HG03159 (cell line): Measurements from ENCODE around the gene HMGB4.

Experiments
- ATAC-seq: cut with Tn5 transposase; IDR thresholded peaks from one replicate; pipeline ENCODE4 v1.9.1; 2021; ENCODE audit warnings: mild to moderate bottlenecking, moderate library complexity; ENCODE audit not compliant: unreplicated experiment

Gene HMGB4

DNA sequence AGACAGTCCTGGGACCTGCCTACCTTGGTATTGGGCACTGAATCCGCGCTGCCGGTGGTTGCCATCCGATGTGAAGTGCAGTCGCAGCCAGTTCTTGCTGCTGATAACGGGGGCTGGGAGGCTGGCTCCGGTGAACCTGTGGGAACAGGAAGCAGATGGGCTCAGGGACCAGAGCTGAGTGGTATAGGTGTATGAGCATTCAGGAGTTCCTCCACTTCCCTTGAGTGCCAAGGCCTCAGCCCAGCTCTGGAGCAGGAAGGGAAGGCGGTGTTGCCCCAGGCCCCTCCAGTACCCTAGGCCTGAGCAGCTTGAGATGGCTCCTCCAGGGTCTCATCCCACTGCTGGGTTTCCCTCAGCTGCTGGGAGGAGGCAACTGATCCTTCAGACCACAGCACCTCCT, 17.0 kb upstream of the HMGB4 start:
- no peak for ATAC-seq

DNA sequence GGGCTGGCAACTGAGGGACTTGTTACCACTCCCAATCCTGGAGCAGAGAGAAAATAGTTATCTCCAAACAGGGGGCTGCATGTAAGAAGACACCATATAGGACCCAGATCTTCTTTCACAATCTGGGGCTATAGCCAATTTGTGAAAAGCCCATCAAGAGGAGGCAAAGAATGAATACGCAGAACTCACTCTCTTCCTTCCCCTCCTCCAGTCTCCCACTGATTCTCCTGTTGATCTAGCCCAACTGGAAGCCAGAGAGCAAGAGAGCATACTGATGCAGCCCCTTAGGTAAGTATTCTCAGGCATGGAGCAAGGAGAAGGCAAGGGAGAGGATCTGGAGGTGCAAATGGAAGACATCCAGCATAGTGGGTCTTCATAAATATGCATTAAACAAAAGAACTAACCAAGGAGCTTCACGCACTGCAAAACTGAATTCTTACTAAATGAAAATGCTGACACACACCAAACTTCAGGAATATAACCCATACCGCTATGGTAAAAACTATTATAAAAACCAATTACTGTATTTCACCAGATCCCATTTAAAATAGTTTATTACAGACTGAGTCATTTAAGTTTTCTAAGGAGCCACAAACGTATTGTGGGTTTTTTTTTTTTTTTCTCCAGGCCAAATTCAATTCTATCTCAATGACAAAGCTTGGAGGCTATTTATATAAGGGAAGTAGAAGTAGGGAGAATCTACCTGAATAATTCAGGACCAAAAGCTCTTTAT, 15.5 kb upstream of the HMGB4 start:
- no peak for ATAC-seq

DNA sequence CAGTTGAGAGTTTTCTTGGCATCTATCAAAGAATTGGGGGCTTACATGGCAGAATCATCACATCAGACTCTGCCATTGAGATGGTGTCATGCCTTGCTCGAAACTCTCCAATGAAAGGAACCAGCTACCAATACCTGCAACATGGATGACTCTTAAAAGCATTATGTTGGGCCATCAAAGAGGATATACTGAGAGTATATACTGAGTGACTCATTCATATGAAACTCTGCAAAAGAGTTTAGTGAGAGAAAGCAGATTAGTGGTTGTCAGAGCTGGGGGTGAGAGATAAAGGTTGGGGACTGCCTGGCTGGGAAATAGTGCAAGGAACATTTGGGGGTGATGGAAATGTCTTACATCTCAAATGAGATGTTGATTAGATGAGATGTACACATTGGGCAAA, 14.7 kb upstream of the HMGB4 start:
- ATAC-seq: no peak

- no peak for ATAC-seq
Measured at GRCh38 chr1:33850481-33850880, 13.4 kb upstream of the HMGB4 start.

GRCh38 chr1:33852711-33853110, 11.2 kb upstream of the HMGB4 start:
- no peak for ATAC-seq

DNA sequence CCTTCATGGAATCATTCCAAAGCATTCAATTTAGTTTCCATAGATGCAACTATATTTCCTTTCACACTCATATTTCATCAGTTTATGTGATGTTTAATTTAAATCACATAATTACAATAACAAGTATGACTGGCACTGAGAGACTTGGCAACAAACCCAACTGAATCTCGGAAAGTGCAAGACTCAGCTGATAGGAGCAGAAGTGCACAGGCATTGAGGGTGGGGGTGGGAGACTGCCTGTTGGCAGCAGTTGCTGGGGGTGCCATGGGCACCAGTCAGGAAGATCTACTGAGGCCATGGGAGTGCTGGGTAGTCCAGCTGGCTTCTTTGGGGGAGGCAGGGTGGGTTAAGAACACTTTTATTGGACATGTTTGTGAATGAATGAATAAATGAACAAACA, 10.4 kb upstream of the HMGB4 start:
- ATAC-seq: no peak

DNA sequence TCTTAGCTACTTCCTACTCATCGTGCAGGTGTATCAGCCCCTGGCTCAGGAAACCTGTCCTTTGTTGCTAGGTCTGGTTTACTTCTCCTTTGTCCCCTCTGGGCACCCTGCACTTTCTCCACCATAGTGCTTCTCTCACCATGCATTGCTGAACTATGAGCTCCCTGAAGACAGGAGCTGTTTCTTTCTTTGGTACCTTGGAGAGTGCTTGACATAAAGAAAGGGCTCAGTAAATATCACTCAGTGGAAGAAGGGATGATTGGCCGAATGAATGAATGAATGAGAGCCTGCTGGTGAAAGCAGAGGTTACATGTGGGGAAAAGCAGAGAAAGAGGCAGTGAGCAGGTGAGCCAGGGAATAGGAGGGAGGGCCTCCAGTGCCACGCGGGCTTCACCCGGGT, 9.8 kb upstream of the HMGB4 start:
- ATAC-seq: no peak

- no peak for ATAC-seq
Measured at GRCh38 chr1:33860671-33861070, 3.2 kb upstream of the HMGB4 start.

- ATAC-seq: no peak
Measured at GRCh38 chr1:33864460-33865389, 846 bp downstream of the HMGB4 start.

- no peak for ATAC-seq
Measured at GRCh38 chr1:33866281-33866680, 2.4 kb downstream of the HMGB4 start.

GRCh38 chr1:33867684-33868083, 3.8 kb downstream of the HMGB4 start:
- ATAC-seq: no peak

GRCh38 chr1:33872275-33872674, 8.4 kb downstream of the HMGB4 start:
- ATAC-seq: no peak

- no peak for ATAC-seq
Measured at GRCh38 chr1:33872683-33873082, 8.8 kb downstream of the HMGB4 start.

DNA sequence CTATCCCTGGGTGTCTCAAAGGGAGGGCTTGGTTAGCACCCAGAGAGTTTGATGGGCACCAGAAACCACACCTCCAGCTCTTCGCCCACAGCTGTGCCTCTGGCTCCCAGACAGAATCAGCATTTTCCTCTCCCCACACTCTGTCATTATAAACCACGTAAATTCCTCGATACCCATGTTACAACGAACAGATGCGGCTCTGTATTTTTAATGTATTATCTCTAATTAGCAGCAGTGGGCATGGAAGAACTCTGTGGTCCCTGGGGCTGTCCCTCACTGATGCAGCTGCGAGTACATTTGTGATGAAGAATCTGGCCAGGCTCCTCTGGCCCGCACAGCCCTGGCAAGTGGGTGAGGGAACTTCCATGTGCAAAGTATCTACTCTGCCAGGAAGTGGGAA, 10.8 kb downstream of the HMGB4 start:
- no peak for ATAC-seq

DNA sequence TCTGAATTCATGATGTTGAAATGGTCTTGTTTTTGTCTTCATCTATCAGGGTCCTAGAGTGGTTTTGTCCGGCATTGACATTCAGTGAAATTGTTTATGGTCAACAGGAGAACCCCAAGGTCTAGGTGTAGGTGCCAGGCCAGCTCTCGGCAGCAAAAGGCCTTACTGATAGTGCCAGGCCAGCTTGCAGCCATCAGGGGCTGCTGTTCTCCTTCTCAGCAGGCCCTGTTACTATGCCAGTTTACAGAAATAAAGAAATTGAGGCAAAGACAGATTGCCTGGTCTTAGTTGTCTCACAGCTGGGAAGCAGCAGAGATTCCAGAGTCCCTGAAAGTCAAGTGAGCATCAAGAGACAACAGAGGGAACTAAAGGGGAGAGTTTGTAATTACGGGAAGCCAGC, 12.0 kb downstream of the HMGB4 start:
- ATAC-seq: no peak

DNA sequence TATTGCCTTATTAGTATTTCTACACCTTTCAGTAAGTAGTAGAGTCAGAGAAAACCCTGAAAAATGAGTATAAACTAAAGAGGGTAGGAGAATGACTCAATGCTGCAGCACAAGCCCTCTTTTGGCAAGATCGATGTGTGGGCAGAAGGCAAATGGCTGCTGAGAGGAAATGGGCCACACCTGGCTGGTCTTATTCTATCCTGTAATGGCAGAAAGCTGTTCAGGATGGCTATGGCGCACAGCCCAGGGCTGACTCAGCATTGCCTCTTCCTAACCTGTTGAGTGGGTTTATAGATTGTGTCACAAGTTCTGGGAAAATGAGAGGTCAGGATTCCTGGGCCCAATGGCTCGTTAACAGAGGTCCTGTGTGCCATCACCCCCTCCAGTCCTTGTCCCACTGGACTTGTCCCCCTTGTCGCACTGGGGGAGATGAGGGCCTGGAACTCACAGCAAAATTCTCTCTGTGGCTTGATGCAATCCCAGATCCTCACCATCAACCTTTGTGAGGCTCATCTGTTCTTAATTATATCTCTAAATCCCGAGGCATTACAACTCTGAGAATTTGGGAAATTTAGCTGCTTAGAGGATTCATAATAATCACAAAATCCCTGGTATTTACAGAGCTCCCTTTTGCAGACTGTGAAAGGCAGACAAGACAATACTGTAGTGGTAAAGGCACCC, 13.2 kb downstream of the HMGB4 start:
- ATAC-seq: no peak

DNA sequence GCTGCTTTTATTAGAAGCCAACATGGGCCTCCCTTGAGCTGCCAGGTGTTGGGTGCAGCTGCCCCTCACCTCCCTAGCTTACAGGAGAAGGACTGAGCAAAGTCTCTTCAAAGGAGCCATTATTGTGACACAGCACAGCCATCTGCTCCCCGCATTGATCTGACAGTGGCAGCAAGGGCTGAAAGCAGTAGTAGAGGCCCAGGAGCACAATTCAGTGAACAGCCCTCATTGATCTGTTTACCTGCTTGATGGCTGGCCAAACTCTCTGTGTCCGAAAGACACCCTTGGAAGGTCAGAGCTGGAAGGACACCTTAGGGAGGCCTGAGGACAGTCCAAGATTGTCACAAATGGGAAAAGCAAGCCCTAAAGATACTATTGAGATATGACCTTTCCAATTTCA, 14.5 kb downstream of the HMGB4 start:
- no peak for ATAC-seq

DNA sequence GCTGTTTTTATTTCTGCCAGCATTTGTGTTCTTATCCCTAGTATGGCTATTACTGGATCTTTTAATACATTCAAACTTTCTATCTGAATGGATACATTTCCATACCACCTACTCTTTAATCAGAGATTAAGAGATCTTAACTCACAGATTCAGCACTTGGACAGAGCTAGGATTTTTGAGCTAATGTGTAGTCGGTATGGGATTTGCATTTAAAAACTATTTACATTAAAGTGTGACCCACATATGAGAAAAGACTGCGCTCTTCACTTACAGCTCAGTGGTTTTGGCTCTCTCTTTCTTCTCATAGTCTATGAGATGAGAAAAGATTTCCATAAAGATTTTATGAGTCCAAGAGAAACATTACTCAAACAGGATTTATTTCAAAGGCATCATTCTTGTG, 16.4 kb downstream of the HMGB4 start:
- no peak for ATAC-seq

DNA sequence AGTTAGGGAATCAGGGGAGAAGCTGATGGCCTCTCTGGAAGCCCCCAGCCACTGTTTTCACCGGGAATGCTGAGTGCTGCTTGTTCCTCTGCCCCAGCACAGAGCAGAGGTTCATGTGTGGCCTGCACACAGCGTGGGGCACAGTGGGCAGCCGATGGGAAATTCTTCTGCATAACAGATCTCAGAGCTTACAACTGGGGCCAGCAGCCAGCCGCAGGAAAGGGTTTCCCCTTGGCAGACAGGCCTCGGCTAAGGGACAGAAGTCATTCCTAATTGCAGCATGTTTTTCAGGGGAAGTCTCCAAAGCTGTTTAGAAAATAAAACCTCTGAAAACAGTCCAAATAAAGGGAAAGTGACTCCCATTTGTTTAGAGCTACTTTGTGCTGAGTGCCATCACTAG, 22.6 kb downstream of the HMGB4 start:
- ATAC-seq: no peak

GRCh38 chr1:33893147-33893830, 29.4 kb downstream of the HMGB4 start:
- ATAC-seq: no peak

DNA sequence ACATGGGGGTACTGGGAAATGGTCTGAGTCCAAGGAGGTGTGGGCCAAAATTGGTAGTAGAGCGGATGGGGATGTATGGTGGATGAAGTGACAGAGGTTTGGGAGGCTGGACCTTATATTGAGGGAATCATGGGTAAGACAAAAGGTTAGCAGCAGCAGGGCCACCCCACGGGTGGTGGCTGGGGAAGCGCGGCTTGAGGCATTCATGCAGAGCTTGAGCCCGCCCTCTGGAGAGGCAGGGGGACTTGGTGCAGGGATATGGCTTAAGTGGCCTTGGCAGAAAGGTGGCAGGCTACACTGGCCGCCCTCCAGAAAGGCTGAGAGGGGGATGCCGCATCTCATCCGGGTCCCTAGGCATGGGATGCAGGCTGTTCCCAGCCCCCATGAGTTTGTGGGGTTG, 31.5 kb downstream of the HMGB4 start:
- ATAC-seq: no peak
